ENCODE data around the gene RASAL1.
A peak's percentile ranks its signal among the peaks of the same experiment; 100 is the strongest.

RASAL1 gene

GRCh38 chr12:113072136-113072535 is 63.4 kb downstream of the RASAL1 start:
- no peak for DNase-seq (ENCODE audit: low read depth in 2 of 2)

DNA sequence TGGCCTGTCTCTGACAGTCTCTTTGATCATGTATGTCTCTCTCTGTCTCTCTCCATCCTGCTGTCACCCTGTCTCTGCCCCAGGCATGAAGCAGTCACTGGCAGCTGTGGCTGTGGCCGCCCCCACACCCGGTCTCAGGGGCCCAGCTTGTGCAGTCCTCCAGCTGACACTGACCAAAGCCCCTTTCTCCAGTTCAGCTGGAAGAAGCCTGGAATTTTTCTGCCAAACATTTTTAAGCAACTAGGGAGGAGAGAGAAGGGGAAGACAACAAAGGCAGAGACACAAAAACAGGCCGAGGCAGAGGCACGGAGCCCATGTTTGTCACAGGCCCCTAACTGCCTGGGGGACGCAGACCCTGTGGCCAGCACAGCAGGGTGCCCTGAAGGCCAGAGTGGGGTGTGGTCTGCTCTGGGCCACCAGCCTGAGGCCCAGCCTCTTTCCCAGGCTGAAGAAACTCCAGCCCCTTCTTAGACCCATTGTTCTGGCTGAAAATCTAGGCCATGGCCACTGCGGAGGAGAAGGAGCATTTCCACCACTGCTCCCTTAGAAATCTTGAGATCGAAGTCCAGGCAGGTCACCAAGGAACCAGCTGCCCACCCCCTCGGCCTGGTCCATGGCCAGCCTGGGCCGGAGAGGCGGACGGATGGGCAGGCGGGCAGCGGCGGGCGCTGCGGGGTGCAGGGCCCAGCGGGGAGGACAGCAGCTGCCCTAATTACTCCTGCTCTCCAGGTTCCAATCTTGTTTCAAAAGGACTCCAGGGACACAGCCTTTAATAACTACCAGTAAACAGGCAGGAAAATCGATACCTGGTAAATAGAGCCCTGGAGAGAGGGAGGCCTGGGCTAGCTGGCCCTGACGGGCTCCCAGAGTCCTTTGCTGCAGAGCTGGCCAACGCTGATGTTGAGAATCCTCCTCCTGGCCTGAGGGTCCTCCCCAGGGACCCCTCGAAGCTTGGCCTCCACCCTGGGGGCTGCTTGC is 64.1 kb downstream of the RASAL1 start:
- no peak for DNase-seq (ENCODE audit: low read depth in 2 of 2)

GRCh38 chr12:113070117-113070906 is 65.2 kb downstream of the RASAL1 start:
- DNase-seq (ENCODE audit: low read depth in 2 of 2): peak in 1 of 2 donors; percentile 14

- DNase-seq (ENCODE audit: low read depth in 2 of 2): no peak
These were observed 65.8 kb downstream of the RASAL1 start for GRCh38 chr12:113069751-113070116.

- DNase-seq (ENCODE audit: low read depth in 2 of 2): no peak
These were observed 66.4 kb downstream of the RASAL1 start for GRCh38 chr12:113069149-113069548.

- no peak for DNase-seq (ENCODE audit: low read depth in 2 of 2)
These were observed 67.3 kb downstream of the RASAL1 start for GRCh38 chr12:113067987-113068935.

DNA sequence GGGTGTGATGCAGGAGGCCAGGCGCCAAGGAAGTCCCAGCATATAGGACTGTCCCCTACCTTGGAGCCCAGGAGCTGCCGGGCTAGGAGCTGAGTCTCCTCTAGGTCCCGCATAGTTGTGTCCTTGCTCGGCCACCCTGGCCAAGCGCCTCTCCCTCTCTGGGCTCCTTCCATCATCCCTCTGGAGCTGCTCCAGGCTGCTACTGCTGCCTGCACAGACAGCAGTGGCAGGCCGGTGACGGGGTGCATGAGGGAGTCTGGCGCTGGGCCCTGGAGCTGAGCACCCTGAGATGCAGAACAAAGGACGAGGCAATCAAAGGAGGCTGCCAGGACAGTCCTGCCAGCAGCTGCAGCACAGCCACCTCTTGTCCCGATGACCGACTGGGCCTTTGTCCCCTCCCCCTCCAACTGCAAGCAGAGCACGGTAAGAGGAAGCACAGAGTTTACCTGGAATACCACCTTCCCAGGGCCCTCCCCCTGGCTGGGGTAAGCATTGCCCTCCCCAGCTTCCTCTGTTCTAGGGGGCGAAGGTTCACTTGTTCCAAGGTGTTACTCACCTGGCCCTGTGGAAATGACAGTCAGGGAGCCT is 68.7 kb downstream of the RASAL1 start:
- no peak for DNase-seq (ENCODE audit: low read depth in 2 of 2)

GRCh38 chr12:113065126-113066007 is 70.2 kb downstream of the RASAL1 start:
- DNase-seq (ENCODE audit: low read depth in 2 of 2): no peak

DNA sequence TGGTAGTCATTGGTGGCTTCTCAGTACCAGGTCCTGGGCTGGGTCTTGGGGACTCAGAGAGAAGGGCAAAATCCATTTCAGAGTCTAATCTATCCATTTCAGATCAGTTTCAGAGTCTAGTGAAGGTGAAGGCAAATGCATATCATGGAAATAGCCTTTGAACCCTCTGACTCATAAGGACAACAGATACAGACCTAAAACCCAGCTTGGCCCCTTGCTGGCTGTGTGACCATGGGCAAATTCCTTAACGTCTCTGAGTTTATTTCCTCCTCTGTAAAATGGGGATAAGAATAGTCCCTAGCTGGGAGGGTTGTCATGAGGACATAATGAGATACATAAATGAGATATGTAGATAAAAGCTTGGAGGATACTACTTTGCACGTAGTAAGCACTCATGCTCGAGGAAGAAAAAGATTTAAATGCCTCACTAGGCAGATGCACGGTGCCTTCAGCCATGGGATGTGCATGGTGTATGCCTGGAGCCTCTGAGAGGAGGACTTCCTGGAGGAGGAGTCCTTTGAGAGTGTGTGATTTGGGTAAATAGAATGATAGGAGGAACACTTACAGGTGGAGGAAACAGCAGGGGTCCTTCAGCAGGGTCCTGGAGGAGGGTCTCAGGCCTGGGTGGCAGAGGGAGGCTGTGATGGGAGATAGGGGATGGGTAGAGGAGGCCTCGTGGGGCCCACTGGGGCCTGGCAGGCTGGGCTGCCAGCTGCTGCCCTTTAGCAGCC is 71.0 kb downstream of the RASAL1 start:
- DNase-seq (ENCODE audit: low read depth in 2 of 2): no peak

DNA sequence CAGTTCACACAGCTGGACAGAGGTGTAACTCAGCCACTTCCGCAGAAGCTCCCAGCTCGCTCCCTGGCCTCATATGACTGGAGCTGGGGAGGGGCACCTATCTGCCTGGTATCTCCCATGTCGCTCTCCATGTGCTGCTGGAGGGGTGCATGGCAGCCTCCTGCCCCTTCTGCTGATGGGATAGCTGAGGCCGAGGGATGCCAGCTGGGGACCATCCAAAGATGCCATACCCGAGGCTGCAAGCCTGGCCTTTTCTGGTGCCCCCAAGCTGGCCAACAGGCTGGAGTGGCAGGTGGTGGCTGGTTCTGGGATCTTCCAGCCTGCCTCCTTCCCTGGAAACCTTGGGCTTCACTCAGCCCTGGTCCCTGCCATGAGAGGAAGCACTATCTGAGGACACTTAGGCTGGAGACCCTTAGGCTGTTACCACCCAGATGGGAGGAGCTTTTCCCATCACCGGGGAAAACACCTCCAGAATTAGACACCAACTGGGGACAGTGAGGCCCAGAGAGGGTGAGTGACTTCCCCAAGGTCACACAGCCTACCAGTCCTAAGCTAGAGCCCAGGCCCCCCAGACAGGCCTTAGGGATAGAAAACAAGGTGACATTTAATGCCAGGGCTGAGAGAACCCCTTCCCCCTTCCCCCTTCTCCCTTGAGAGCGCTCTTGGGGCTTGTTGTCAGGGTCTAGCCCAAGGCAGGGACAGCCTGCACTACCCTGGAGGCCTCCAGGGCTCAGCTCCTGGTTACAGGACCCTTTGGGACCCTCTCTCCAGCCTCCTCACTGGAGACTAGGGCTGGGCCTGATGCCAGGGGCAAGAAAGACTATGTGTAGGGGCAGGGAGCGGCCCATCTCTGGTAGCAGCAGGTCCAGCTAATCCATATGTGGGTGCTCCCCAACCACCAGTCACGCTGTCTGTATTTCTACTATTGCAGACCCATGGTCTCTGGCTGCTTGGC is 71.9 kb downstream of the RASAL1 start:
- no peak for DNase-seq (ENCODE audit: low read depth in 2 of 2)

GRCh38 chr12:113062502-113063395 is 72.8 kb downstream of the RASAL1 start:
- DNase-seq (ENCODE audit: low read depth in 2 of 2): no peak

GRCh38 chr12:113061061-113061694 is 74.4 kb downstream of the RASAL1 start:
- DNase-seq (ENCODE audit: low read depth in 2 of 2): no peak

DNA sequence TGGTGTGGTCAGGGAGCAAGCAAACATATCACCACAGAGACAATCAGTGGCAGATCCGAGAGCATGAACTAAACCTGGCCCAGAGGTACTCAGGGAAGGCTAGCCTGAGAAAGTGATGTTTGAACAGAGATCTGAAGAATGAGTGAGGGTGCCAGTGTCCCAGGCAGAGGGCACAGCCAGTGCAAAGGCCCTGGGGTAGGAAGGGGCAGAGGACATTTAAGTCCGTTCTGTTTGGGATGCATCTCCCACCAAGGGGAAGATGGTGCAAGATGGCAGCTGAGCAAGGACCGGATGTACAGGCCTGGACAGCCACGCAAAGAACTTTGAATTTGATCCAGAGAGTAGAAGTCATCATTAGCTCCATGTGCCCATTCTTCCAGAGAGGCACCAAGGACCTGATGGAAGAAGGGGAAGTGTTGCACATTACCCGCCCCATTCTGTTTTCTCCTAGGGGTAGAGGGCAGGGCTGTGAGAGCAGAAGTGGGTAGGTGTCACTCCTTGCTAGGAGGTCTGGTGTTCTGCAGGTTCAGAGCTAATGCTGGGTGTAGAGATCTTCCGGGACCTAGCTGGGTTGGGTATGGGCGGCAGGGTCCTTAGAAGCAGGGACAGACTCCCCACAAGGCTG is 75.1 kb downstream of the RASAL1 start:
- no peak for DNase-seq (ENCODE audit: low read depth in 2 of 2)

DNA sequence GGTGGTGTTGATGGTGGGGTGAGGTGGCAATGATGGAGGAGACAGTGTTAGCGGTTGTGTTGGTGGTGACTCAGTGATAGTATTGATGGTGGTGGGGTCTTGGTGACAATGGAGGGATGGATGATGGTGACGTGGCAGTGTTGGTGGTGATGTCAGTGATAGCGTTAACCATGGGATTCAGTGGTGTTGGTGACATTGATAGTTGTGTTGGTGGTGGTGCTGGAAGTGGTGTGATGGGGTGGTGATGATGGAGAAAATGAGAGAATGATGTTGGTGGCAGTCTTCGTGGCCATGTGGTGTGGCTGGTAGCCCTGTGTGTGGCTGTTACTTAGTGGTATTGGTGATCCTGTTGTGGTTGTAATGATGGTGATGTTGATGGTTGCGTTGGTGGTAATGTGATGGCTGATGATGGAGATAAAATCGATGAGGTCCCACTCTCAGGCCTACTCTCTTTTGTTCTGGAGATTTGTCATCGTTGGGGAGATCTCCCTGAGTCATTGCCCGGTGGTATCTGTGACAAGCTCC is 76.4 kb downstream of the RASAL1 start:
- no peak for DNase-seq (ENCODE audit: low read depth in 2 of 2)

DNA sequence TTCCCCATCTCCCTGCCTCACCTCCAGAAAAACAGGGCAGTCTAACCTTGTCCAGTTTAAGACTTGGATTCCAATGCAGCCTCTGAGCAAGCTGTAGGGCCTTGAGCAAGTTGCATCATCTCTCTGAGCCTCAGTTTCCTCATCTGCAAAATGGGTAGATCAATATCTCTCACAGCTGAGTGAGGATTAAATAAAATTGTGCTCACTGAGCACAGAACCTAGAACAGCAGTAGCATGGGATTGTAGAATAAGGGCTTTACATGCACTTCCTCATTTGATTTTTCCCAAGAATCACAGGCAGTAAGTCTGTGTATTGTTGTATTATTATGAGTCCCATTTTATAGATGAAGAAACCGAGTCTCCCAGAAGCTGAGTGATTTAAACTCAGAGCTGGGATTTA is 77.0 kb downstream of the RASAL1 start:
- no peak for DNase-seq (ENCODE audit: low read depth in 2 of 2)
